Thoracic aorta endothelial cell (primary cell): Measurements from ENCODE around the gene TBC1D21. TPM values are rescaled to one million over a fixed set of nuclear protein-coding genes. Genes with fewer than 3 reads are reported as not detected.

ENCODE experiments used
- total RNA-seq: library from RNA; depleted of rRNA; stranded (reverse); fragments of >200 nt; gene quantifications from 2 replicates; pipeline ENCODE4 v1.2.3, GENCODE V29; 2012

TBC1D21 gene, protein sequence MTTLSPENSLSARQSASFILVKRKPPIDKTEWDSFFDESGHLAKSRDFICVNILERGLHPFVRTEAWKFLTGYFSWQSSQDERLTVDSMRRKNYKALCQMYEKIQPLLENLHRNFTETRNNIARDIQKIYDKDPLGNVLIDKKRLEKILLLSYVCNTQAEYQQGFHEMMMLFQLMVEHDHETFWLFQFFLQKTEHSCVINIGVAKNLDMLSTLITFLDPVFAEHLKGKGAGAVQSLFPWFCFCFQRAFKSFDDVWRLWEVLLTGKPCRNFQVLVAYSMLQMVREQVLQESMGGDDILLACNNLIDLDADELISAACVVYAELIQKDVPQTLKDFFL
- total RNA-seq = not detected in 2 replicates

DNA sequence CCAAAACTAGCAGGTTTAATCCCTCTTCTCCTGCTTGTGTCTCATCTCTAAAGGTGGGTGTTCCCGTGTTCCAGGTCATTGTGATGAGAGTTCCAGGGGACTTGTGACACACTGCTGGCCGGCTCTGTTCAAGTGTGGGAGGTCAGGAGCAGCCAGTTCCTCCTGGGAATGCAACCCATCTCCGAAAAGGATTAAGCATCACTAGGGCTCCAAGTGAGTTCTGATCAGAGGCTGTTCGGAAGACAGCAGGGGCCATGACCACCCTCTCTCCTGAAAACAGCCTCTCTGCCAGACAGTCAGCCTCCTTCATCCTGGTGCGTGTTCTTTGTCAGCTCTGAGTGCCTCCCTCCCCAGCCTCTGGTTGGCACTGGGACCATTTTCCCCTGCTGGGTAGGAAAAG lies at the start of gene TBC1D21:
Gene TBC1D21 (plus strand): TSS at position 109 of the 400 bp plus-strand sequence. CDS start 146 bp downstream, at position 255.

DNA sequence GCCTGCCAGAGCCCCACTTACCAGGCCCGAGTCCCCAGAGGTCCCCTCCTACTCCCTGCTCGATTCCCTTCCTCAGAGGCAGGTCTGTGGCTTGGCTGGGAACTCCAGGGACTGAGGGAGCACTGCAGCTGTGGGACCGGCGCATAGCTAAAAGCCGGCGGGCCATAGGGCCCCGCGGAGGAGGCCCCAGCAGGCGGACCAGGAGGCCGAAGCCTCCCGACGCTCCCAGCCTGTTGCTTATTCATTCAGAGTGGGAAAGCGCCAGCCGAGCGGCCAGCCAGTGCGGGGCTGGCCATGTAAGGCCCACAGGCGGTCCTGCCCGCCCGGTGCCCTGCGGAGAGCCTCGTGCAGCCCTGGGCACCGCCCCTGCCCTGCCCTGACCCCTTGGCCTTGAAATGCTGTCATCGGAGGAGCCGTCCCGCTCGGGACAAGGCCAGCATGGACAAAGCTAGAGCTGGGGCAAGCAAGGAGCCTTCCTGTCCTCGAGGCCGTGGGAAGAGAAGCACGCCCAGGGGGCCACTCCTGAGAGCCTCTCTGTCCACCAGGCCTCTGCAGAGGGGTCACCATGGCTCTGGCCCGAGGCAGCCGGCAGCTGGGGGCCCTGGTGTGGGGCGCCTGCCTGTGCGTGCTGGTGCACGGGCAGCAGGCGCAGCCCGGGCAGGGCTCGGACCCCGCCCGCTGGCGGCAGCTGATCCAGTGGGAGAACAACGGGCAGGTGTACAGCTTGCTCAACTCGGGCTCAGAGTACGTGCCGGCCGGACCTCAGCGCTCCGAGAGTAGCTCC lies 53.0 kb downstream of the TBC1D21 start, which contains the start of gene LOXL1:
Gene LOXL1 (plus strand): TSS at position 244 of the 784 bp plus-strand sequence. CDS start 322 bp downstream, at position 566.

Other genes starting within 250 kb of the TBC1D21 start
- gene NPTN, start 240.2 kb upstream of the TBC1D21 start, total RNA-seq = 83.0 and 101 TPM in 2 replicates
- 58.8 and 60.9 TPM in 2 replicates for gene CD276, start 189.2 kb upstream of the TBC1D21 start, total RNA-seq
- gene INSYN1, start 120.2 kb upstream of the TBC1D21 start, total RNA-seq = 0.13 and 0.14 TPM in 2 replicates
- gene LOXL1, start 52.9 kb downstream of the TBC1D21 start, total RNA-seq = 1.5 and 4.4 TPM in 2 replicates
- gene STOML1, start 118.7 kb downstream of the TBC1D21 start, total RNA-seq = 9.3 and 10.0 TPM in 2 replicates
- 54.9 and 65.4 TPM in 2 replicates for gene PML, start 121.2 kb downstream of the TBC1D21 start, total RNA-seq
- gene GOLGA6A, start 209.0 kb downstream of the TBC1D21 start, total RNA-seq = not detected in 2 replicates